HG03135 (cell line): ENCODE results near the gene TRRAP.
A peak's percentile ranks its signal among the peaks of the same experiment; 100 is the strongest.
"Not testable (repeated sequence)": the region's sequence is repeated elsewhere in the genome, so short reads cannot be mapped to it uniquely, and the experiment has no call there.

Source experiments
- ATAC-seq: cut with Tn5 transposase; IDR thresholded peaks from one replicate; pipeline ENCODE4 v1.9.1; 2021; ENCODE audit warnings: mild to moderate bottlenecking, moderate library complexity; ENCODE audit not compliant: unreplicated experiment

The TRRAP gene

GRCh38 chr7:98864731-98865453, 13.4 kb upstream of the TRRAP start:
- ATAC-seq = no peak

DNA sequence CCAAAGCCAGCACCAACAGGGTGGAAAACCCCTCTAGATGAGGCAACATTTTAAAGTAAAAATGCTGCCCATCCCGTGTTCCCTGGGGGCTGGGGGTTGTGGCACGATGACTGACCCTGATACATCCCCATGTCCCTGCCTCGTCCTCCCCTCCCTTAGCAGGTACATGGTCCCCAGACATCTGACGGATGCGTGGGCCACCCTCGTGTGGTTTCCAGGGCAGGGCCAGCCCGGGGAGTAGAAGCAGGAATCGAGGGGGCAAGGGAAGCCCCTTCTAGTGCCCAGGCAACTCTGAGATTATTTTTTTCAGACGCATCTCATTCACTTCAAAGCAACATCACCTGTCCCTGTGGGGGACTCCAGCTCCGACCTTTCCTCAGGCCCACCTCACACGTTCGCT, 12.0 kb upstream of the TRRAP start:
- ATAC-seq = no peak

DNA sequence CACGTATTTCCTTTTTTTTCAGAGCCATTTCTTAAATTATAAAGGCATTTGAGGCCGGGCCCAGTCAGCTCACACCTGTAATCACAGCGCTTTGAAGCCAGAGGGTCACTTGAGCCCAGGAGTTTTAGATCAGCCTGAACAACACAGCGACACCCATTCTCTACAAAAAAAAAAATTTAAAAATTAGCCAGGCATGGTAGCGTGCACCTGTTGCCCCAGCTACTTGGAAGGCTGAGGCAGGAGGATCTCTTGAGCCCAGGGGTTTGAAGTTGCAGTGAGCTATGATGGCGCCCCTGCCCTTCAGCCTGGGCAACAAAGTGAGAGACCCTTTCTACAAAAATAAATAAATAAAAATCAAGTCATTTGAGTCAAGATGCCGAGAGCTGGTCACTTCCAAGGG, 11.6 kb upstream of the TRRAP start:
- no peak for ATAC-seq

DNA sequence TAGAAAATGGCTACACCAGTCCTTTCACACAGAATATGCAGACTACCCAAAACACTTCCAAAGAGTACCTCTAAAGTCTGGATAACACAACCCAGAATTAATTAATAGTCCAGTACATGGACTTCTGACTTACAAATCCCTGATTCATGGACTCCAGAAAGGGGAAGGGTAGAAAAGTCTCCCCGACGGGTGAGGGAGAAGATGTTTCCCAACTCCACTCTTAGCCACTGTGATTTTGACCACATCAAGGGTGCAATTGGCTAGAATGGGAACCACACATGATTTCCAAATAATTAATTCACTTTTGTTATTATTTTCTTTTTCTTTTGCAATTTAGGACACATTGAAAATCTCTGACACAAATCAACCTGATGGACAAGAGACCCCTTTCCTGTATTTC, 9.9 kb upstream of the TRRAP start:
- no peak for ATAC-seq

GRCh38 chr7:98869027-98869596, 9.2 kb upstream of the TRRAP start:
- no peak for ATAC-seq

DNA sequence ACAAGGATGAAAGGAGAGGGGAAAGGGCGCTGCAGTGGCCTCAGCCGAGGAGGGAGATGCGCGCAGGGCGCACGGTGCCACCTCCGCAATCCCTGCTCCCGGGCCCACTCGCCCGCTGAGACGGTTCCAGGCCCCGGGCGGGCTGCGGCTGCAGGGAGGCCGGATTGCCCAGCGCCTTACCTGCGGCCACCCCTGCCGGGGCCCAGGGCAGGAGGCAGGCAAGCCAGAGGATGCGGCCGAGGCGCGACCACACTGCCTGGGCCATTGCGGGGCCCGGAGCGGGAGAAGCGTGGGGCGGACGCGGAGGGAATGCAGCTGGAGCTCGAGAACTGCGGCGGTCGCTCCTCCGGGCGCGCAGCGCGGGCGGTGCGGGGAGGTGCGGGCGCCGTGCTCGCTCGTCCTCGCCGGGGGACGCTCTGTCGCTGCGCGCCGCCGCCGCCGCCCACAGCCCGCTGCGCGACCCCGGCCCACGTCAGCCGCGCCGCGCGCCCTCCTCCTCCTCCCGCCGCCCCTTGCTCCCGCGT, 8.7 kb upstream of the TRRAP start, which contains the start of gene TMEM130:
Gene TMEM130 (minus strand): TSS at position 418 of the 524 bp plus-strand sequence. CDS start 153 bp downstream, at position 265.
- no peak for ATAC-seq

- ATAC-seq = peak; percentile 77
Observed at GRCh38 chr7:98870121-98870651, 8.1 kb upstream of the TRRAP start.

GRCh38 chr7:98870807-98871491, 7.4 kb upstream of the TRRAP start:
- ATAC-seq = no peak

GRCh38 chr7:98872328-98872924, 5.9 kb upstream of the TRRAP start:
- no peak for ATAC-seq

DNA sequence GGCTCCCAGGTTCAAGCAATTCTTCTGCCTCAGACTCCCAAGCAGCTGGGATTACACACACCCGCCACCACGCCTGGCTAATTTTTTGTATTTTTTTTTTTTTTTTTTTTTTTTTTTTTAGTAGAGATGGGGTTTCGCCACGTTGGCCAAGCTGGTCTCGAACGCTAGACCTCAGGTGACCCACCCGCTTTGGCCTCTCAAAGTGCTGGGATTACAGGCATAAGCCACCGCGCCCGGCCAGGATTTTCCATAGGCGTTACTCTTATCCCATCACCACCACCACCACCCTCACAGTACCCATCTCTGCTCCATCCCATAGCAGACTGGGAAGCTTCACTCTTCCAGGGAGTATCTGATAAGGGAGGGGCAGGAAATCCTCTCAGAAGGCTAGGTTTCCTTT, 4.7 kb upstream of the TRRAP start:
- ATAC-seq = not testable (repeated sequence)

DNA sequence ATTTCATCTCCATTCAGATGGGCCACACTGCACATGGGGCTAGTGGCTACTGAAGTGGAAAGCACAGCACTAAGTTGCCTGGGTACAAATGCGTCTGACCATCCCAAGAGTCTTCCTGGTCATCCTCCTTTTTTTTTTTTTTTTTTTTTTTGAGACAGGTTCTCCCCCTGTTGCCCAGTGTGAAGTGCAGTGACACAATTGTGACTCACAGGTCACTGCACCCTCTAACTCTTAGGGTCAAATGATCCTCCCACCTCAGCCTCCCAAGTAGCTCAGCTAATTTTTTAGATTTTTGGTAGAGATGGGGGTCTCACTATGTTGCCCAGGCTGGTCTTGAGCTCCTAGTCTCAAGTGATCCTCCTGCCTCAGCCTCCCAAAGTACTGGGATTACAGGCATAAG, 3.4 kb upstream of the TRRAP start:
- ATAC-seq = no peak

- ATAC-seq = no peak
Observed at GRCh38 chr7:98875501-98875900, 2.8 kb upstream of the TRRAP start.

- no peak for ATAC-seq
Observed at GRCh38 chr7:98877146-98877545, 1.2 kb upstream of the TRRAP start.

DNA sequence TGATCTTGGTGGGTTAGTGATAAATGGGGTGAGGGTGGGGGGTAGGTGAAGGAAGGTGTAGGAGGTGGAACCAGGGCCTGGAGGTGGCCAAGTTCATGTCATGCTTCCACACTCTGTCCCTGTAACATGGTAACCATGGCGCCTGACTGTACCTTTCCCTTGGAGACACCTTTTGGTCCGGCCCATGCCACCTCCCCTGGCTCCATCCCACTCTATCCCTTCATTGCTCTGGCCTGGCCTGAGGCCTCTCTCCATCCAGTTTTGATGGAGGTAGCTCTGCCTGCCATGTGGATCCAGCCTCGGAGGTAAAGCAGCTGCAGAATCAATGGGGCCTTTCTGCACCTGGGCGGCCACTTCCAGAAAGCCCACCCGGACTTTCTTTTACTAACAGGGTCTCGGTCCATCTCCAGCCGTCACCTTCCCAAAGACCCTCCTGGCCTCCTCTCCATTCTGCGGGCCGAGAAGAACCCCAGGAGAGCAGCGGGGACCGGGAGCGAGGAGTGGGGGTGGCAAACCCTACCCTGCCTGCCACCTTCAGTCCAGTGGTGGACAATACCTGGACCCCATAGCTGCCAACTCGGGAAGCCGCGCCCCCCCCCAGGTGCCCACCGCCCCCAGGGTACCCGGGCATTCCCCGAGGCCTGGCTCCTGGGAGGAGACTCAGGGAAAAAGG, 504 bp upstream of the TRRAP start:
- ATAC-seq = no peak

- ATAC-seq = peak; percentile 78
Observed at GRCh38 chr7:98879198-98879978, 1.1 kb downstream of the TRRAP start.

GRCh38 chr7:98879979-98880315, 1.6 kb downstream of the TRRAP start:
- ATAC-seq = no peak

DNA sequence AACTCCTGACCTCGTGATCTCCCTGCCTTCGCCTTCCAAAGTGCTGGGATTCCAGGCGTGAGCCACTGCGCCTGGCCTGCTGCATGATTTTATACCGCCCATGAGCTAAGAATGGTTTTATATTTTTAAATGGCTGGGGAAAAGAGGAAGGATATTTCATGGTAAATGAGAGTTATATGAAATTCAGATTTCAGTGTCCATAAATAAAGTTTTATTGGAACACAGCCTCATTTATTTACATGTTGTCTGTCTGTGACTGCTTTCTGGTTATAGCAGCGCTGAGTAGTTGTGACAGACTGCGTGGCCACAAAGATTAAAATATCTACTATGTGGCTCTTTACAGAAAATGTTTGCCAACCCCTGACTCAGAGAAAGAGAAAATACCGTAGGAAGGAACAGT, 2.2 kb downstream of the TRRAP start:
- ATAC-seq = no peak

- ATAC-seq = no peak
Observed at GRCh38 chr7:98881561-98882315, 3.4 kb downstream of the TRRAP start.

- ATAC-seq = no peak
Observed at GRCh38 chr7:98884416-98884815, 6.1 kb downstream of the TRRAP start.
